GM21367 (cell line): ENCODE measurements around the gene TLE3.

ENCODE experiments used
- ATAC-seq: cut with Tn5 transposase; IDR thresholded peaks from one replicate; pipeline ENCODE4 v1.9.1; 2021; ENCODE audit not compliant: unreplicated experiment

The TLE3 gene

GRCh38 chr15:70064441-70064840 lies 33.3 kb downstream of the TLE3 start:
- no peak for ATAC-seq

GRCh38 chr15:70063980-70064379 lies 33.7 kb downstream of the TLE3 start:
- no peak for ATAC-seq

GRCh38 chr15:70063261-70063925 lies 34.3 kb downstream of the TLE3 start:
- ATAC-seq, result no peak

- ATAC-seq, result no peak
These were observed 35.3 kb downstream of the TLE3 start for GRCh38 chr15:70062321-70062956.

GRCh38 chr15:70061696-70062270 lies 35.9 kb downstream of the TLE3 start:
- no peak for ATAC-seq

GRCh38 chr15:70060993-70061305 lies 36.8 kb downstream of the TLE3 start:
- no peak for ATAC-seq

GRCh38 chr15:70060214-70060992 lies 37.3 kb downstream of the TLE3 start:
- ATAC-seq, result no peak

- ATAC-seq, result no peak
These were observed 38.1 kb downstream of the TLE3 start for GRCh38 chr15:70059476-70060213.

- ATAC-seq, result no peak
These were observed 38.9 kb downstream of the TLE3 start for GRCh38 chr15:70058642-70059360.

- no peak for ATAC-seq
These were observed 39.6 kb downstream of the TLE3 start for GRCh38 chr15:70057931-70058641.

- no peak for ATAC-seq
These were observed 41.5 kb downstream of the TLE3 start for GRCh38 chr15:70056091-70056680.

GRCh38 chr15:70055601-70056051 lies 42.1 kb downstream of the TLE3 start:
- no peak for ATAC-seq

GRCh38 chr15:70054884-70055387 lies 42.8 kb downstream of the TLE3 start:
- no peak for ATAC-seq

- no peak for ATAC-seq
These were observed 43.4 kb downstream of the TLE3 start for GRCh38 chr15:70054366-70054765.

- ATAC-seq, result no peak
These were observed 43.9 kb downstream of the TLE3 start for GRCh38 chr15:70053716-70054229.

- no peak for ATAC-seq
These were observed 44.6 kb downstream of the TLE3 start for GRCh38 chr15:70053001-70053715.

GRCh38 chr15:70051948-70052633 lies 45.6 kb downstream of the TLE3 start:
- ATAC-seq, result no peak

- no peak for ATAC-seq
These were observed 46.7 kb downstream of the TLE3 start for GRCh38 chr15:70050970-70051369.
